HCT116 (cell line): ENCODE results near the gene AJUBA.

ENCODE experiments used
- CTCF ChIP-seq, 3 experiments: fragments of 200-600 bp in 1 of 3; sonication (generic) in 1 of 3; IDR thresholded peaks in 2 of 3; conservative IDR thresholded peaks in 1 of 3; 2 replicates each; pipeline ENCODE4 v1.5.1; 2012 to 2017; ENCODE audit warnings: low read depth in 2 of 3, low read length in 2 of 3, antibody characterized with exemption in 1 of 3, borderline replicate concordance in 1 of 3, control low read depth in 1 of 3, mild to moderate bottlenecking in 1 of 3, mixed read lengths in 1 of 3, mixed run types in 1 of 3, moderate library complexity in 1 of 3; ENCODE audit not compliant: insufficient read depth in 1 of 3
- EZH2 ChIP-seq: fragments of 200-600 bp; sonication (generic); IDR thresholded peaks from 2 replicates; pipeline ENCODE4 v1.6.1; 2017; ENCODE audit warnings: antibody characterized with exemption, mixed run types
- POLR2A ChIP-seq: IDR thresholded peaks from 2 replicates; pipeline ENCODE4 v1.7.0; 2011; ENCODE audit warnings: borderline replicate concordance; ENCODE audit not compliant: insufficient read depth, insufficient read length; ENCODE audit errors: extremely low read depth
- POLR2AphosphoS5 ChIP-seq: IDR thresholded peaks from 2 replicates; pipeline ENCODE4 v1.6.1; 2011; ENCODE audit warnings: mild to moderate bottlenecking, low read depth, low read length, moderate library complexity
- SP1 ChIP-seq: IDR thresholded peaks from 2 replicates; pipeline ENCODE4 v1.6.1; 2012; ENCODE audit warnings: low read depth
- ZNF274 ChIP-seq: fragments of 200-500 bp; sonication (Bioruptor generic); IDR thresholded peaks from 2 replicates; pipeline ENCODE4 v1.6.1; 2014; ENCODE audit warnings: mild to moderate bottlenecking, low read depth, low read length, inconsistent platforms

DNA sequence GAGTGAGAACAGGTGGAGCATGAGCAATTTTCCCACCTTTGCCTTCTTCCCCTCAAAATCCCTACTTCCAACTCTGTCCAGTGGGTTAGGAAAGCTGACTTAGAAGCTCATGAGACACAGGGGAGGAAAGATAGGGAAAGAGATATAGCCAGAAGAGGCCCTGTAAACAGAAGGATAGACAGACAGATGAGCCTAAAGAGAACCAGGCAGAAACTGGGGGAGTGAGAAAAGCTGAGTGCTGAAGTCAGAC, 5.0 kb downstream of the AJUBA start:
- TF ChIP-seq CTCF (IDR thresholded peaks at IDR 0.05 in 2 of 3, conservative IDR thresholded peaks at IDR 0.05 in 1 of 3; ENCODE audit: borderline replicate concordance in 1 of 3, insufficient read depth in 1 of 3, low read depth in 2 of 3, low read length in 2 of 3) (no peak), SP1 (no peak), POLR2A (no peak), EZH2 (no peak), POLR2AphosphoS5 (no peak), ZNF274 (no peak)
